Stimulated activated effector memory CD8-positive, alpha-beta T cell treated with anti-CD3 and anti-CD28 coated beads, Interleukin-12 subunit alpha, Interleukin-12 subunit beta, amount 100 ng/mL, for 72 hours (primary cell): ENCODE results near the gene ADAM22.
"Not testable (repeated sequence)": the region's sequence is repeated elsewhere in the genome, so short reads cannot be mapped to it uniquely, and the experiment has no call there.

Experiments
- ATAC-seq: fragments of 150-1000 bp; cut with Tn5 transposase; 2 replicates; pipeline ENCODE4 v1.10.0; 2021
- DNase-seq, 2 donors: peaks; one replicate each; pipeline ENCODE4 v3.0.0; 2021 to 2022; ENCODE audit warnings: low spot score in 2 of 2
- H3K27ac Mint-ChIP-seq: one replicate; pipeline ENCODE4 v1.8.0; 2022; ENCODE audit warnings: mild to moderate bottlenecking, mixed read lengths
- H3K36me3 Mint-ChIP-seq: one replicate; pipeline ENCODE4 v1.8.0; 2022; ENCODE audit warnings: mild to moderate bottlenecking, mixed read lengths
- H3K4me1 Mint-ChIP-seq: one replicate; pipeline ENCODE4 v1.8.0; 2022; ENCODE audit warnings: mixed read lengths
- H3K4me3 Mint-ChIP-seq: one replicate; pipeline ENCODE4 v1.8.0; 2022; ENCODE audit warnings: mild to moderate bottlenecking, mixed read lengths
- H3K9me3 Mint-ChIP-seq: one replicate; pipeline ENCODE4 v1.8.0; 2022; ENCODE audit warnings: mixed read lengths

Gene ADAM22

GRCh38 chr7:87933605-87933952, 472 bp upstream of the ADAM22 start:
- Mint-ChIP-seq H3K9me3 (no peaks in the 10 kb centered on the region), H3K4me1 (peaks cover 4% of the 10 kb centered on the region), H3K36me3 (no peaks in the 10 kb centered on the region), H3K27ac (no peak overlapping the region), H3K4me3 (peak overlapping the region; percentile 89)
- DNase-seq (no peak), ATAC-seq (no peak)

- DNase-seq (peak in 1 of 2 donors; percentile 61), ATAC-seq (peak; percentile 1)
- H3K36me3 Mint-ChIP-seq: no peaks in the 10 kb centered on the region
- no peaks in the 10 kb centered on the region for H3K9me3 Mint-ChIP-seq
- no peak overlapping the region for H3K27ac Mint-ChIP-seq
- peak overlapping the region; percentile 89 for H3K4me3 Mint-ChIP-seq
- peaks cover 4% of the 10 kb centered on the region for H3K4me1 Mint-ChIP-seq
Observed at GRCh38 chr7:87934699-87935383, 790 bp downstream of the ADAM22 start.

DNA sequence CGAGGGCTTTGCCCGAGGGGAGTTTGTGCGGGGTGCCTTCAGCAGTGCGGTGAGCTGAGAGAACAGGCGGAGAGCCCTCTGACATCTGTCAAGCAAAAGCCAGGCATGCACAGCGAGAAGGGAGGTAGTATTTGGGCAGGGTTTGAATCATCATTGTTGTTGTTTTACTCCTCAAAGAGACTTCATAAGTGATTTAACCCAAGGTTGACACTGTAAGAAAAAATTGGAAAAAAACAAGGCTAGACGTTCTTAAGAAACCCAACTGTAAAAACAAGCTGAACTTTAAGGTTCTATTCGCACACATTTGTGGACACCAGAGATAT, 1.3 kb downstream of the ADAM22 start:
- H3K36me3 Mint-ChIP-seq: no peaks in the 10 kb centered on the region
- peak overlapping the region; percentile 89 for H3K4me3 Mint-ChIP-seq
- no peak overlapping the region for H3K27ac Mint-ChIP-seq
- ATAC-seq (no peak), DNase-seq (no peak)
- H3K4me1 Mint-ChIP-seq: peaks cover 4% of the 10 kb centered on the region
- H3K9me3 Mint-ChIP-seq: no peaks in the 10 kb centered on the region

DNA sequence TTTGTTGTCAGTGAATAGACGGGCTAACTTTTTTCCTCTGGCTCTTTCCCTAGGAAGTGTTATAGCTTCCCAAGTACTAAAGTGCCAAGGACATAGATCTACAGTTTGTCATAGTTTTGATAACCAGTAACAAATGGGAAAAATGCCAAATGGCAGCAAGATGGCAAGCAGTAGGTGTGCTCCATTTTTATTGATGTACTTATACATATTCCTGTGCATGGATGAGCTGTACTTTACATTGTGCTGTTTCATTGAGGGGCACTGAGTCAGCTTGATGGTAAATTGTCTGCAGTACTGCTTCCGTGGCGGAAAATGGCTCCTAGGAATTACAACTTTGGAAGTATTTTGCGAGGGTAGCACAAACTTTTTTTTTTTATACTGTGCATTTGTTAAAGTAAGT, 7.1 kb downstream of the ADAM22 start:
- DNase-seq (no peak), ATAC-seq (no peak)
- no peak overlapping the region for H3K27ac Mint-ChIP-seq
- no peaks in the 10 kb centered on the region for H3K9me3 Mint-ChIP-seq
- H3K4me3 Mint-ChIP-seq: no peak overlapping the region
- no peaks in the 10 kb centered on the region for H3K4me1 Mint-ChIP-seq
- no peaks in the 10 kb centered on the region for H3K36me3 Mint-ChIP-seq

- Mint-ChIP-seq H3K4me3 (no peak overlapping the region), H3K4me1 (no peaks in the 10 kb centered on the region), H3K36me3 (no peaks in the 10 kb centered on the region), H3K9me3 (no peaks in the 10 kb centered on the region), H3K27ac (no peak overlapping the region)
- no peak for DNase-seq
- no peak for ATAC-seq
Observed at GRCh38 chr7:87944547-87944946, 10.5 kb downstream of the ADAM22 start.

- H3K4me3 Mint-ChIP-seq, DNase-seq, H3K36me3 Mint-ChIP-seq, H3K9me3 Mint-ChIP-seq, H3K4me1 Mint-ChIP-seq, H3K27ac Mint-ChIP-seq, ATAC-seq: not testable (repeated sequence)
Observed at GRCh38 chr7:87945926-87946325, 11.9 kb downstream of the ADAM22 start.

DNA sequence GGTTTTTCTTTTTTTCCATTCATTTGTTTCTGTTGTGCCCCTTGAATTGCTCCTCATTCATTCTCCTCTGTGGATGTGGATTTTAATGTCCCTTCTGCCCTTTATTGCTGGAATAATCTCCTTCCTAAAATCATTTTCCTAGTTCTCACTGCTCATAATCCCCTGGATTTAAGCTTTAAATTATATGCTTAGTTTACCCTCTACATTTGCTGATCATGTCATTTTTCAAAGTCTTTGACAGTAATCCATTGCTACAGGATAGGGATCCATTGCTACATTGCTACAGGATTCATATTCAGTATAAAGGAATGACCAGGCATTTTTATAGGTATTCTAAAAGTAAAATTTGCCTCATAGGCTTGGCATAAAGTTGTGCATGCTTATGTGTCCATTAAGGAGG, 14.3 kb downstream of the ADAM22 start:
- no peak for DNase-seq
- H3K9me3 Mint-ChIP-seq: no peaks in the 10 kb centered on the region
- no peak for ATAC-seq
- no peak overlapping the region for H3K27ac Mint-ChIP-seq
- no peaks in the 10 kb centered on the region for H3K4me1 Mint-ChIP-seq
- no peaks in the 10 kb centered on the region for H3K36me3 Mint-ChIP-seq
- no peak overlapping the region for H3K4me3 Mint-ChIP-seq

DNA sequence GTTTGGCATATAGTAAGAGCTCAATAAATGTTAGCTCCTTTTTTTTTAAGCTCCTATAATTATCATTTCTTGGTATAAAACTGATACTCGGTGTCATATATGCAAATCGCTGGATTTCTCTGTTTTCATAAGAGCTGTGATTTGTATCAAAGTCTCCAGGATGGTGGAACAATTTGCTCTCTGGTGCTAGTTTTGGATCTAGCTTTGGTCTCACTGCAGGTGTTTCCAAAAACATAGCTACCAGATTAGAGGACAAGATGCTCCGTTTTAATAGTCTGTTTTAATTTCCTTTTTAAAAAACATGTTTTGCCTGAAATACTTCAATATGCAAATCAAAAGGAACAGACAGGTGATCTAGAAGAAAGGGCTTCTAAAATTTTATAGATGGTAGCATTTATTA, 25.3 kb downstream of the ADAM22 start:
- no peaks in the 10 kb centered on the region for H3K4me1 Mint-ChIP-seq
- H3K27ac Mint-ChIP-seq: no peak overlapping the region
- DNase-seq: no peak
- H3K36me3 Mint-ChIP-seq: no peaks in the 10 kb centered on the region
- ATAC-seq: no peak
- H3K4me3 Mint-ChIP-seq: no peak overlapping the region
- H3K9me3 Mint-ChIP-seq: no peaks in the 10 kb centered on the region

- no peaks in the 10 kb centered on the region for H3K36me3 Mint-ChIP-seq
- H3K4me3 Mint-ChIP-seq: no peak overlapping the region
- ATAC-seq: no peak
- no peaks in the 10 kb centered on the region for H3K9me3 Mint-ChIP-seq
- H3K4me1 Mint-ChIP-seq: no peaks in the 10 kb centered on the region
- H3K27ac Mint-ChIP-seq: no peak overlapping the region
- no peak for DNase-seq
Observed at GRCh38 chr7:87960239-87960638, 26.2 kb downstream of the ADAM22 start.

DNA sequence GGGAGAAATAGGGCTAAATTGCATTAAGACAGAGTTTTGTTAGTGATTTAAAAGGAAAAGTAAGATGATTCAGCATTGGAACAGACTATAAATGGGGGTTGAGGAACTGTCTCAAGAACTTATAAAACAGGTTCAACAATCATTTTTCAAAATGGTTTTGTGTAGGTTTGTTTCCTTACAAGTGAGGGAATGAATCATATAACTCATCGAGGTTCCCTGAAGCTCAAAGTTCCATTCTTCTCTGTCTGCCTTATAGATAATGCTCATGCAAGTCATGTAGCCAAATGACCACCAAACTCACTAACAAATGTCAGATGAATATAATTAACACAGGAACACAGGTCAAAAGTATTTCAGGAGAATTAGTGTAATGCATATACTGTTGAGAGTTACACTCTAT, 27.7 kb downstream of the ADAM22 start:
- Mint-ChIP-seq H3K4me3 (no peak overlapping the region), H3K27ac (no peak overlapping the region), H3K36me3 (no peaks in the 10 kb centered on the region), H3K9me3 (no peaks in the 10 kb centered on the region), H3K4me1 (no peaks in the 10 kb centered on the region)
- ATAC-seq (no peak), DNase-seq (no peak)

GRCh38 chr7:87966271-87966670, 32.2 kb downstream of the ADAM22 start:
- Mint-ChIP-seq H3K36me3 (no peaks in the 10 kb centered on the region), H3K9me3 (no peaks in the 10 kb centered on the region), H3K4me1 (no peaks in the 10 kb centered on the region), H3K4me3 (no peak overlapping the region), H3K27ac (no peak overlapping the region)
- no peak for DNase-seq
- no peak for ATAC-seq

GRCh38 chr7:87968021-87968420, 34.0 kb downstream of the ADAM22 start:
- ATAC-seq: no peak
- Mint-ChIP-seq H3K4me1 (no peaks in the 10 kb centered on the region), H3K4me3 (no peak overlapping the region), H3K9me3 (no peaks in the 10 kb centered on the region), H3K27ac (no peak overlapping the region), H3K36me3 (no peaks in the 10 kb centered on the region)
- no peak for DNase-seq

GRCh38 chr7:87982116-87982515, 48.1 kb downstream of the ADAM22 start:
- no peak overlapping the region for H3K4me3 Mint-ChIP-seq
- H3K9me3 Mint-ChIP-seq: no peaks in the 10 kb centered on the region
- H3K36me3 Mint-ChIP-seq: no peaks in the 10 kb centered on the region
- ATAC-seq (no peak), DNase-seq (no peak)
- no peaks in the 10 kb centered on the region for H3K4me1 Mint-ChIP-seq
- H3K27ac Mint-ChIP-seq: no peak overlapping the region

DNA sequence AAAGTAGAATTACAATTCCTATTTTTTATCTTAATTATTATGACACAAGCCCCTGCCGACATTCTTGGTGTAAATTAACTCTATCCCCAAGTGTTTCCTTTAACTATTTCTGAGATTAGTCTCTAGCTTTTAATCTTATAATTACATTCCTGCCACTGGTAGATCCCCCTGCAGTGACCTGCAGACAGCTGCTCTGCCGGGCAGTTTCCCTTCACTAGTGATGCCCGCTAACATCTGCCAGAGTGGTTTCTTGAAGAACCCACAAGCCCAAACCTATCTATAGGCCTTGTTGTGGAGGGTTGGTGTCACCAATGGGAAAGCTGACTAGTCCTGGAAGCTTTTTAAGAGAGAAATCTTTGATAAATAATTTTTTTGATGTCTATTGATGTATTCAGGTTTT, 50.0 kb downstream of the ADAM22 start:
- Mint-ChIP-seq H3K27ac (no peak overlapping the region), H3K4me1 (no peaks in the 10 kb centered on the region), H3K36me3 (no peaks in the 10 kb centered on the region), H3K4me3 (no peak overlapping the region), H3K9me3 (no peaks in the 10 kb centered on the region)
- DNase-seq: no peak
- no peak for ATAC-seq

- Mint-ChIP-seq H3K4me3 (no peak overlapping the region), H3K9me3 (no peaks in the 10 kb centered on the region), H3K36me3 (no peaks in the 10 kb centered on the region), H3K4me1 (no peaks in the 10 kb centered on the region), H3K27ac (no peak overlapping the region)
- DNase-seq: no peak
- no peak for ATAC-seq
Observed at GRCh38 chr7:87993269-87993668, 59.2 kb downstream of the ADAM22 start.

DNA sequence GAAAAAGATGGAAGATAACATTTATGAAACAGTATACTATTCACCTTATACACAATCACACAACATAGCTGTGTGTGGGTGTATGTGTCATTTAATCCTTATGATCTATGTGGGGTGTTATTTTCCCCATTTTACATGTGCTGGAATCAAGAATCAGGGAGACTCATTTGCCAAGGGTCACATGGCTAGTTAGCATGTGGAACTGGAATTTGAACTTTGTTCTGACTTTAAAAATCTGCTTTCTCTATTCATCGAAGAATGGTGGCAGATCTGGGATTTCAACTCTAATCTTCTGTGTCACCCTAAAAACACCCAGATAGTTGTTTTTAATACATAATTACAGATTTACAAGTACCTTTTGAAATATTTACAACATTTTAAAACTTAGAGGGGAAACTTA, 65.2 kb downstream of the ADAM22 start:
- Mint-ChIP-seq H3K4me1 (no peaks in the 10 kb centered on the region), H3K27ac (no peak overlapping the region), H3K36me3 (no peaks in the 10 kb centered on the region), H3K4me3 (no peak overlapping the region), H3K9me3 (no peaks in the 10 kb centered on the region)
- DNase-seq (no peak), ATAC-seq (no peak)
